ENCODE data around the gene C2CD3. TPM values are rescaled to one million over a fixed set of nuclear protein-coding genes. Genes with fewer than 3 reads are reported as not detected.

The C2CD3 gene
- total RNA-seq, 1 experiment from 2014 or later, result 22.0 TPM

DNA sequence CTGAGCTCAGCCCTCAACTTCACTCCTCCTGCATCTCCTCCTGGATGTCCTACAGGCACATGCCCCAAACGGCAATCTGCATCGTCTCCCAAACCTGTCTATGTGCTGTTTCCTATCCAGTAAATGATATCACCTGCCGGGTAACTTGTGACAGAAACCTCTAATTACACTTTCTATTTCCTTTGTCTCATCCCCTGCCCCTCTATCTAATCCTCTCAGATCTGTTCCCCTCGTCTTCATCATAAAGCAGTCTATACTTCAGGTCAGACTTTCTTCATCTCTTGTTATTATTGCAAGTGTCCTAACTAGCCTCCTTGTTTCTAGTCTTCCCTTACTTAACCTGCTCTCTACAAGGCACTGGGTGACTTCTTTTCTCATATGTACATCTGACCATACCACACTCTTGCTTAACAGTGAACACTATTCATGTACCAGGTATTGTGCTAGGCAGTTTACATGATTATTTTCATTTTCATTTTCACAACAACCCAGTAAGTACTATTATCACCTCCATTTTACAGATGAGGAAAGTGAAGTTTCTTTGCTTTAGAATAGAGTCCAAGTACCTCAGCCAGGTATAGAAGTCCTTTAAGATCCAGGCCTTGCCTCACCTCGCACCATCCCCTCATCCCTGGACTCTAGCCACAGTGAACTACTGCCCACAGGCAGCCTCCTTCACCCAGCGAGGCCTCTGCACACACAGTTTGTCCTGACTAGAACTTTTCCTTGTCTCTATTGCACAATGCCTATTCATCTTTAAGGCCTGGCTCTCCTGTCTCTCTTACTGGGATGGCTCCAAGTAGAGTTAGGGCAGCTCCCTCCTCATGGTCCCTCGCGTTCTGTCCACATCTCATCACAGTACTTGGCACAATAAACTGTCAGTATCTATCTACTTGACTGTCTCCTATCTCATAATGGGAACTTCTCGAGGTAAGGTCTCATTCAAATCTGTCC is 139.8 kb downstream of the C2CD3 start:
- Histone ChIP-seq H2AFZ (ENCODE audit: low read length) (no peak overlapping the region), H3K4ac (ENCODE audit: low read depth, low read length) (no peak overlapping the region), H3K4me2 (ENCODE audit: insufficient read depth, insufficient read length, low read length) (no peak overlapping the region), H4K8ac (replicated peaks; ENCODE audit: insufficient read length, low read depth, low read length) (no peak overlapping the region), H3K23ac (ENCODE audit: insufficient read length, low read depth, low read length) (no peak overlapping the region), H3K27ac (ENCODE audit: insufficient read length, low read depth, low read length) (no peak overlapping the region), H3K18ac (ENCODE audit: insufficient read length, low read depth, low read length) (no peak overlapping the region), H4K20me1 (ENCODE audit: control insufficient read depth, insufficient read depth, insufficient read length) (no peaks in the 10 kb centered on the region), H3K9ac (ENCODE audit: extremely low read depth, insufficient read length, low read length) (no peak overlapping the region), H2BK20ac (ENCODE audit: low read depth, low read length, poor library complexity, severe bottlenecking) (no peak overlapping the region), H3K79me1 (ENCODE audit: insufficient read depth, low read depth, low read length, poor library complexity, severe bottlenecking) (no peaks in the 10 kb centered on the region), H3K56ac (ENCODE audit: insufficient read length, low read depth, low read length) (no peak overlapping the region), H3K79me2 (ENCODE audit: insufficient read depth, low read length) (no peaks in the 10 kb centered on the region), H3K9me3 (ENCODE audit: control insufficient read depth, low read depth, low read length) (no peaks in the 10 kb centered on the region), H2BK15ac (ENCODE audit: low read depth, low read length) (no peak overlapping the region), H4K5ac (ENCODE audit: insufficient read length, low read depth, low read length) (no peak overlapping the region), H3K27me3 (ENCODE audit: insufficient read depth, low read length) (no peaks in the 10 kb centered on the region), H2BK120ac (ENCODE audit: low read depth, low read length, poor library complexity, severe bottlenecking) (no peak overlapping the region), H4K91ac (ENCODE audit: insufficient read length, low read depth, low read length) (no peak overlapping the region), H3K4me1 (ENCODE audit: insufficient read depth, low read length) (no peaks in the 10 kb centered on the region), H2AK5ac (ENCODE audit: insufficient read length, low read length) (no peak overlapping the region), H2BK12ac (ENCODE audit: insufficient read length, low read depth, low read length) (no peak overlapping the region), H3T11ph (ENCODE audit: low read length) (no peak overlapping the region), H3K14ac (ENCODE audit: insufficient read depth, low read length) (no peak overlapping the region), H3K23me2 (ENCODE audit: insufficient read length, low read depth, low read length, poor library complexity, severe bottlenecking) (no peaks in the 10 kb centered on the region), H2BK5ac (ENCODE audit: insufficient read length, low read length) (no peak overlapping the region)
- H3K36me3 Mint-ChIP-seq (ENCODE audit: insufficient read depth in 1 of 3, low read depth in 3 of 3), result peaks cover 0 to 16% (median 7%) of the 10 kb centered on the region in 3 experiments; a peak in 4 of 7 replicates
- TF ChIP-seq, protein P1, sequence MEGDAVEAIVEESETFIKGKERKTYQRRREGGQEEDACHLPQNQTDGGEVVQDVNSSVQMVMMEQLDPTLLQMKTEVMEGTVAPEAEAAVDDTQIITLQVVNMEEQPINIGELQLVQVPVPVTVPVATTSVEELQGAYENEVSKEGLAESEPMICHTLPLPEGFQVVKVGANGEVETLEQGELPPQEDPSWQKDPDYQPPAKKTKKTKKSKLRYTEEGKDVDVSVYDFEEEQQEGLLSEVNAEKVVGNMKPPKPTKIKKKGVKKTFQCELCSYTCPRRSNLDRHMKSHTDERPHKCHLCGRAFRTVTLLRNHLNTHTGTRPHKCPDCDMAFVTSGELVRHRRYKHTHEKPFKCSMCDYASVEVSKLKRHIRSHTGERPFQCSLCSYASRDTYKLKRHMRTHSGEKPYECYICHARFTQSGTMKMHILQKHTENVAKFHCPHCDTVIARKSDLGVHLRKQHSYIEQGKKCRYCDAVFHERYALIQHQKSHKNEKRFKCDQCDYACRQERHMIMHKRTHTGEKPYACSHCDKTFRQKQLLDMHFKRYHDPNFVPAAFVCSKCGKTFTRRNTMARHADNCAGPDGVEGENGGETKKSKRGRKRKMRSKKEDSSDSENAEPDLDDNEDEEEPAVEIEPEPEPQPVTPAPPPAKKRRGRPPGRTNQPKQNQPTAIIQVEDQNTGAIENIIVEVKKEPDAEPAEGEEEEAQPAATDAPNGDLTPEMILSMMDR (conservative IDR thresholded peaks at IDR 0.05), result no peak
- WGBS (ENCODE audit: extremely low coverage, insufficient read length, low lambda C conversion rate), result no CpG with 5 or more reads among the region's 9 CpGs
- no peak for DNase-seq
- H3K4me3 Mint-ChIP-seq, result no peak overlapping the region
- no peaks in the 10 kb centered on the region for H3K27me3 Mint-ChIP-seq (ENCODE audit: low read depth)
- H3K27ac Mint-ChIP-seq, result peak overlapping the region in 1 of 3 experiments; percentile 25; a peak in 3 of 7 replicates
- H3K4me1 Mint-ChIP-seq, result no peaks in the 10 kb centered on the region
- H3K9me3 Mint-ChIP-seq, result no peaks in the 10 kb centered on the region

Data from H9 (cell line).